ENCODE data around the gene POU6F2.
"Not testable (repeated sequence)": the region's sequence is repeated elsewhere in the genome, so short reads cannot be mapped to it uniquely, and the experiment has no call there.

The POU6F2 gene

DNA sequence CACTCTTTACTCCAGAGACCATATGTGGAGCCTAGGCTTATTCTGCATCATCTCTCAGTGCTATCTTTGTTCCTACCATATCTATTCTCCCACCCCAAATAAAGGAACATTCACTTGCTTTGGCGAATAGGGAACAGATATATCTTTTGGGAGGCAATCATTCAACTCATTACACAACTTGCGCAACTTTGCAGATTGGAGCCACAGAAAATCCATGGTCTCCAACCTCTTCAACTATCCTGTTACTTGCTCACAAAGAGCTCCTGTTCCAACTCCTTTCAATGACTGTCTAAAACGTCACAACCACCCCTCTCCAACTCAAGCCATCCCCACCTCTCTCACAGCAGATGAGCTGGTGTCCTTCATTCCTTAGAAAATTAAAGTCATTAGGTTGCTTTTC lies 203.7 kb downstream of the POU6F2 start:
- TF ChIP-seq, protein P1, sequence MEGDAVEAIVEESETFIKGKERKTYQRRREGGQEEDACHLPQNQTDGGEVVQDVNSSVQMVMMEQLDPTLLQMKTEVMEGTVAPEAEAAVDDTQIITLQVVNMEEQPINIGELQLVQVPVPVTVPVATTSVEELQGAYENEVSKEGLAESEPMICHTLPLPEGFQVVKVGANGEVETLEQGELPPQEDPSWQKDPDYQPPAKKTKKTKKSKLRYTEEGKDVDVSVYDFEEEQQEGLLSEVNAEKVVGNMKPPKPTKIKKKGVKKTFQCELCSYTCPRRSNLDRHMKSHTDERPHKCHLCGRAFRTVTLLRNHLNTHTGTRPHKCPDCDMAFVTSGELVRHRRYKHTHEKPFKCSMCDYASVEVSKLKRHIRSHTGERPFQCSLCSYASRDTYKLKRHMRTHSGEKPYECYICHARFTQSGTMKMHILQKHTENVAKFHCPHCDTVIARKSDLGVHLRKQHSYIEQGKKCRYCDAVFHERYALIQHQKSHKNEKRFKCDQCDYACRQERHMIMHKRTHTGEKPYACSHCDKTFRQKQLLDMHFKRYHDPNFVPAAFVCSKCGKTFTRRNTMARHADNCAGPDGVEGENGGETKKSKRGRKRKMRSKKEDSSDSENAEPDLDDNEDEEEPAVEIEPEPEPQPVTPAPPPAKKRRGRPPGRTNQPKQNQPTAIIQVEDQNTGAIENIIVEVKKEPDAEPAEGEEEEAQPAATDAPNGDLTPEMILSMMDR (IDR thresholded peaks at IDR 0.05; ENCODE audit: low read depth, low read length), result no peak

DNA sequence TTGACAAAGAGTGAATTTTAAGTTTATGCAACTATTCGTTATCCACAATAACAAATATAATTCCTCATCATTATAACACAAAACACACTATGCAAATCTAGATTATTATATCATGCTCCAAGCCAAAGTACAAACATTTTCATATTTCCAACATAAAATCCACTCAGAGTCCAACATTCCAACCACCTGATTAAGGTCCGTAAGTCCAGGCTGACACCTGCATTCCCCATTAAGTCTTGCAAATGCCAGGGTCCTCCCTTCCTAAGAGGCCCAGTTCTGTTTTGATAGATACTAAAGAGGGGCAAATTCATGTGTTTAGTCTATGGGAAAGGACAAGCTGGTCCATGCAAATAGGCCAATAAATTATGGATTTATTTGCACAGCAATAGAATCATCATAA lies 206.1 kb downstream of the POU6F2 start:
- H3K4me3 ChIP-seq (ENCODE audit: low read depth, low read length), result no peak overlapping the region
- TF ChIP-seq, protein P1 (IDR thresholded peaks at IDR 0.05; ENCODE audit: low read depth, low read length), result no peak

More for the DNA sequence above, 203.7 kb downstream of the POU6F2 start:
- no peak overlapping the region for H3K4me3 ChIP-seq (ENCODE audit: low read depth, low read length)

DNA sequence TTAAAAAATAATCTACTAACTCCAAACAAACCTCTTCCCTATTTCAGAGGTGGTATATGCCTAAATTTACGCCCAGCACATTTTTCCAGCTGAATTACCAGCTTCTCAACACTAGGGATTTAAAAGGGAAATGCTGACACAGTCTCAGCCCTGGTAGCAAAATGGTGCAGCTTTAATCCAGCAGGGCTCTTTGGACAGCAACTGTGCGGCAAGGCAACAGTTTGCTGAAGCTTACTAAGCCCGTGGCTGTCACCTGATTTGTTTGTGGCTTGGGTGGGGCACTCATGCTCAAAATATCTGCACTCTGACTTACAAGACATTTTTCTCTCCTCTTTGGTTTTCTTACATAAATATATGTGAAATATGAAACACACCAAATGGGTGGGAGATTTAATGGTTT lies 206.7 kb downstream of the POU6F2 start:
- no peak overlapping the region for H3K4me3 ChIP-seq (ENCODE audit: low read depth, low read length)
- TF ChIP-seq, protein P1 (IDR thresholded peaks at IDR 0.05; ENCODE audit: low read depth, low read length), result no peak

DNA sequence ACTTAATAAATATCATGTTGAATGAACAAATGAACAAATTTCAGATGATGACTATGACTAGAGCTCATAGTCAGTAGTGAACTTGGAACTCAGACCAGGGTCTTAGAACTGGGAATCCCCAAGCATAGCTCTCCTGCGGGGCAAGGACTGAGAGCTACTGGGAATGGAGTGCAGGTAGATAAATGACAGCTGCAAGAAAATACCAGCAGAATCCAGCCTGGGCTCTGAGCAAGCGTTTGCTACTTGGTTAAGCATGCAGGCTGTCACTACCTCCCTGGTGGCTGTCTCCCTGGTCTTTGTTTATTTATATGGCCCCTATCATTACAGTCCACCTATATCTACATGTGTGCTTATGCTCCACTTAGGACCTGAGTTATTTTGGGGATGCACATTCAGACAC lies 208.4 kb downstream of the POU6F2 start:
- H3K4me3 ChIP-seq (ENCODE audit: low read depth, low read length), result no peak overlapping the region
- TF ChIP-seq, protein P1 (IDR thresholded peaks at IDR 0.05; ENCODE audit: low read depth, low read length), result no peak

DNA sequence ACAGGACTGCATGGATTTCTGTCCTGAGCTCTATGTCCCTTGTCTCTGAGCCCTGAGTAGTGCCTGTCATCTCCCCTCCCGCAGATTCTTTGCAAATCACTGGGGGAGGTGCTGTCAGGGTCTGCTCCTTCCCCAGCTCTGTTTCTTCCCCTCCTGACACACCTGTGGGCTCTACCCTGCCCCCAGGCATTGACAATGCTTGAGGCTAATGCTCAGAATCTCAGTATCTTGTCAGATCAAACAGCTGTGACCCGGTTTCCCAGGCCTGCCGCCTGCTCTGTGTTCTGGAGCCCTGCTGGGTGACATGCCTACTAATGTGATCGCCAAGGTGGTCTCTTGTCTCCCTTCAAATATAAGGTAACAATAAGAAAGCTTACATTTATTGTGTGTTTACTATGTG lies 209.0 kb downstream of the POU6F2 start:
- TF ChIP-seq, protein P1 (IDR thresholded peaks at IDR 0.05; ENCODE audit: low read depth, low read length), result no peak
- no peak overlapping the region for H3K4me3 ChIP-seq (ENCODE audit: low read depth, low read length)

DNA sequence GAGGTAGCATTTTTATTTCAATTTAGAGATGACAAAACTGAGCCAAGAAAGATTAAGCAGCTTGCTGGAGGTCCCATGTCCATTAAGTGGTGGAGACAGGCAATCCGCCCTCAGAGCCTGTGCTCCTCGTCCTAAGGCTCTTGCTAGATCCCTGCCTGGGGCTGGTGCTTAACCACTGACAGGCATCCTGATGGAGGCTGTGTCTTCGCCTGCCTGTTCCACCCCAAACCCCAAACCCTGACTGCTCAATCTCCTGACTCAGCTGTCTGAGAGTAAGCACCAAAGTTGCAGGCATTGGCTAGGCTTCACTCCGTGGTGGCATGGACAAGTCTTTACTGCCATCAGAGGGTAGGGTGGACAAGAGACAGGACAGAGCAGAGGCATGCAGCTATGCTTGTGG lies 209.4 kb downstream of the POU6F2 start:
- TF ChIP-seq, protein P1 (IDR thresholded peaks at IDR 0.05; ENCODE audit: low read depth, low read length), result no peak
- no peak overlapping the region for H3K4me3 ChIP-seq (ENCODE audit: low read depth, low read length)

DNA sequence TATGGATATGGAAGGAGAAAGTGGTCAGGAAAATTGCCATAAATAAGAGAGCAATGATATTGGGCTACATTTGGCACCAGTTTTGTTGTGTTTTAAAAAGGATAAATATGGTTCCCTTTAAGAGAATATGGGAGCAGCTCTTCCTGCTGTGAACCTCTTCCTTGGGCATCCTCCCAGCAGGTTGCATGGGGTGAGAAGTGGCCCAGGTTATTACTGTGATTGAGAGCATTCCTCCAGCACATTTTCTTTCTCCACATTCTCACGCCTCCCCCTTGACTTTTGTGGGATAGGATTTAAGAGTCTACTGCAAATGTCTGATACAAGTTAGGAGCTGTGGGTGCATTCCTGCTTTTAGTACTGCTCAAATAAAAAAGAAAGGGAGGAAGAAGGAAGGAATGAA lies 214.8 kb downstream of the POU6F2 start:
- TF ChIP-seq, protein P1 (IDR thresholded peaks at IDR 0.05; ENCODE audit: low read depth, low read length), result no peak
- H3K4me3 ChIP-seq (ENCODE audit: low read depth, low read length), result no peak overlapping the region

DNA sequence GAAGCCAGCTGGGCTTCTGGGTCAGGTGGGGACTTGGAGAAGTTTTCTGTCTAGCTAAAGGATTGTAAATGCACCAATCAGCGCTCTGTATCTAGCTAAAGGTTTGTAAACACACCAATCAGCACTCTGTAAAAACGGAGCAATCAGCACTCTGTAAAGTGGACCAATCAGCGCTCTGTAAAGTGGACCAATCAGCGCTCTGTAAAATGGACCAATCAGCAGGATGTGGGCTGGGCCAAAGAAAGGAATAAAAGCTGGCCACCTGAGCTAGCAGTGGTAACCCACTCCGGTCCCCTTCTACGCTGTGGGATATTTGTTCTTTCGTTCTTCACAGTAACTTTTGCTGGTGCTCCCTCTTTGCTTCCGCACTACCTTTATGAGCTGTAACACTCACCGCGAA lies 216.7 kb downstream of the POU6F2 start:
- not testable (repeated sequence) for H3K4me3 ChIP-seq (ENCODE audit: low read depth, low read length)

Measured in WI38 (cell line).